Activated CD4-positive, alpha-beta T cell treated with anti-CD3 and anti-CD28 coated beads for 4 hours (primary cell): Measurements from ENCODE around the gene SIGLEC7.
"Not testable (repeated sequence)": the region's sequence is repeated elsewhere in the genome, so short reads cannot be mapped to it uniquely, and the experiment has no call there.

Experiments used
- DNase-seq, 2 donors: peaks; one replicate each; pipeline ENCODE4 v3.0.0-alpha.2; 2020

The SIGLEC7 gene

DNA sequence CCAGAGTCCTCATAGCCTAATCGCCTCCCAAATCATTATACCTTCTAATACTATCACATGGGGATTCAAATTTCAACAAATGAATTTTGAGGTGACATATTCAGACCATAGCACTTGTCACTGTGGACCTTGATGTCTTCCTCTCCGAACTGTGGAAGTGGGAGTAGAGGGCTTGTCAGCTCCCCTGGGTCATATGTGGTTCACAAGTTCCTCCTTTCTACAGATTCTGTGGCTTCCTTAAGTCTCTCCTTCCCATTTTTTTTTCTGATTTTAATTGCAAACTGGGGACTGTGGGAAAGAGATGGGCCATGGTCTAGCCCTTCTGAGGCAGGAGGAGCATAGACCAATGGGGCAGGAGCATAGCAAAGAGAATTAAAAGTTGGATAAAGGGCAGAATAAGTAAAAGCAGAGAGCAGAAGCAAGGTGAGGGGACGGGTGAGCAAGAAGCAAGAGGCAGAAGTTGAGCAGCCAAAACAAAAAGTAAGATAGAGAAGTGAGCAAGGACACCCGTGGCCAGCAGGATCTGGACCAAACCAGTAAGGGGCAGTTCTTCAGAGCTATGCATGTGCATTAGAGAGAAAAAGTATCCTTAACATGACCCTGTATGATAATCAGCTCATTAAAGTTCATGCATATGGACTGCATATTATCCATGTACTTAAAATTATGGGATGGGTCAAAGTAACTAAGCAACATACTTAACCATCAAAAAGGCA is 2.6 kb upstream of the SIGLEC7 start:
- DNase-seq = no peak

DNA sequence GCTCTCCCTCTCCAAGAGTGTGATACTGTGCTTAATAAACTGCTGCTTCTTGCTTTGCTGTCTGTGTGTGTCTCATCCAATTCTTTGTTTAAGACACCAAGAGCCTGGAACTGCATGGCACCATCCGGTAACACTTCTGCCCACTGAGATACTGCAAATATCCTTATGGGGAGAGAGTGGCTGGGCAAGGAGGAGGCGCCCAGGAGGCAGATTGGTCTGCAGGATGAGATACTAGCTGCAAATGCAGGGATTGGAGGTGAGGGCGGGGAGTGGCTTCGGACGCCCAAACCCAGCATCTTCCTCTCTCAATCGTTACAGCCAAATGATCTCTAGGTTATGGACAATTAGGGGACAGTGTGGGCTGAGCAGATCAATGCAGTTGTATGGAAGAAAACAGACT is 1.7 kb upstream of the SIGLEC7 start:
- DNase-seq = no peak

DNA sequence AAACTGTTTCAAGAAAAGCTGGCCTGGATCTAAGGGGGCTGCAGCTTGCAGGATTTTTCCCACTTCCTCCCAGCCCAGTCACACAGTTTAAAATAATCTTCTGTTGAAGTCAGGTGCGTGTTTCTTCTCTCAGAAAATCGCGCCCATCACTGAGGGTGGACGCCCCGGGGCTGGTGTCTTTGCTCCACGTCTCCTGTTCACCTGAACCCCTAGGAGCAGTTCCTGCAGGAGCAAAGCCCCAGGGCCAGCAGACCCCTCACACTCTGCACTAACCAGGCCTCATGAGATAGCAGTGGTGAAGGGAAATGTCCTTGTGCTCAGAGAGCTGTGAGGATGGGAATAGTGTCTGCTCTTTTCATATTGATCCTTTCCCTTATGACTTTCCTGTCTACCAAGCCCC is 920 bp upstream of the SIGLEC7 start:
- DNase-seq = no peak

DNA sequence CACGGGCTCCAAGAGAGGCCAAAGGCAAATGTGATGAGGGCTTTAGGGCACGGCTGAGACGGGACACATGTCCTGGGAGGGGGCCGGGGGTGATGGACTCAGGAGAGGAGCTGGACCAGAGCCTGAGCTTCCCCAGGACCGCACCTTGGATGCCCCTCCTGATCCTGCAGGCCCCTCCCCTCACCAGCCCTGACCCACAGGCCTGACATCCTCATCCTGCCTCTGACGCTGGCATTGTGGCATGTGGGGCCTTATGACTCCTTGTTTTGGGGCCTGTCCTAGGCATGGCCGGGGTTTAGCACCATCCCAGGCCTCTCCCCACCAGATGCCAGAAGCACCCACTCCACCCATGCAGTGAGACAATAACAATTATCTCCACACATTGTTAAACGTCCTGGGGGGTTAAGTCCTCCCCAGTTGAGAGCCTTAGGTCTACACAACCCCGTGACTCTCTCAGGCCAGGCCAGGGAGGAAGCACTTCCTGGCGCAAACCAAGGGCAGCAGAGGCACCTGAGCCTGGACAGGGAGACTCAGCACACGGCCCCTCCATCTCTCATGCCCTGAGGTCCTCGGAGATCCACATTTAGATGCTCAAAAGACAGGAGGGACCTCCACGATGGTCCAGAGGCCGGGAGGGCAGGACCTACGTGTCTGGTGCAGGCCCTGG is 841 bp downstream of the SIGLEC7 start:
- DNase-seq = not testable (repeated sequence)

DNA sequence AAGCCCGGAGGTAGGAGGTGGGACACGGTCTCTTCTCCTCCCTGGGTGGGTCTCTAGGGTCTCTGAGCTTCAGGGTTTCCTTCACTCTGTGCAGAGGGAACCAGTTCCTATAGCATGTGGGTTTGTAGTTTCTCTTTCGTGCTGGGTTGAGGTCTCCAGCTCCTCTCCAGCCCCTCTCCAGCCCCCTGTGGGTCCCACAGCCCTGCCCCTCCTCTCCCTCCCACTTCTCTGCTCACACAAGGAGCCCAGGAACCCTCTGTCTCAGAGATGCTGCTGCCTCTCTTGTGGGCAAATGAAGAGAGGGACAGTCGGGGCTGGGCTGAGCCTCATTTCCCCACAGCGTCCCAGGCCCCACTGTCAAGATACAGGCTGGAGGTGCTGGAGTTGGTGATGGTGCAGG is 1.4 kb downstream of the SIGLEC7 start:
- DNase-seq = no peak

DNA sequence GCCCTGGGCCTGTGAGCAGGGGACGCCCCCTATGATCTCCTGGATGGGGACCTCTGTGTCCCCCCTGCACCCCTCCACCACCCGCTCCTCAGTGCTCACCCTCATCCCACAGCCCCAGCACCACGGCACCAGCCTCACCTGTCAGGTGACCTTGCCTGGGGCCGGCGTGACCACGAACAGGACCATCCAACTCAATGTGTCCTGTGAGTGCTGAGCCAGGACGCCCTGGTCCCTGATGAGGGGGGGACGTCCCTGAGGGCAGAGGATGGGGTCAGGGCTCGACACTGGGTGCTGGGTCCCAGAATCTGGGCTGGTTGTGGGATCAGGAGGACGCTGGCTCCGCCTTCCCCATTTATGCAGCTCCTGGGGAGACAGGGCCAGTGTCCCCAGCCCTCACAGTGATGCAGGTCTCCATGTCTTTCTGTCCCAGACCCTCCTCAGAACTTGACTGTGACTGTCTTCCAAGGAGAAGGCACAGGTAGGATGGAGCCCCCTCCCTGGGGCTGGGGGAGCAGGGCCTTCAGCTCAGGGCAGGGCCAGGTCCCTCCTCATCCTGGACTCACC is 2.5 kb downstream of the SIGLEC7 start:
- no peak for DNase-seq

DNA sequence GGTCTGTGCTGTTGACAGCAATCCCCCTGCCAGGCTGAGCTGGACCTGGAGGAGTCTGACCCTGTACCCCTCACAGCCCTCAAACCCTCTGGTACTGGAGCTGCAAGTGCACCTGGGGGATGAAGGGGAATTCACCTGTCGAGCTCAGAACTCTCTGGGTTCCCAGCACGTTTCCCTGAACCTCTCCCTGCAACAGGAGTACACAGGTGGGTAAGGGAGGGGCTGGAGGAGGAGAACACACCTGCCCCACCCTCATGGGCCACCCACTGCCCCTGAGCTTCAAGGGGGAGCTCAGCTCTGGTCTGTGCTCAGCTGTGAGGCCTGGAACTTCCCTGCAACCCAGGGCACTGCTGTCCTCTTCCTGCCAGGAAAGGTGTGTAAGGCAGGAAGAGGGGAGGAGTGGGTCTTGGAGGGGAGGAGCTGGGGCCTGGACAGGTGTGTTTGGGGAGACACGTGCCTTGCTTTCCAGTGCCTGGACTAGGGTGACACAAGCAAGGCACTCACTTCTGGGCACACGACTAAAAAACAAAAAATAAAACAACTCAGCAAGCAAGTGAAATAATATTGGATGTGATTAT is 3.9 kb downstream of the SIGLEC7 start:
- no peak for DNase-seq

DNA sequence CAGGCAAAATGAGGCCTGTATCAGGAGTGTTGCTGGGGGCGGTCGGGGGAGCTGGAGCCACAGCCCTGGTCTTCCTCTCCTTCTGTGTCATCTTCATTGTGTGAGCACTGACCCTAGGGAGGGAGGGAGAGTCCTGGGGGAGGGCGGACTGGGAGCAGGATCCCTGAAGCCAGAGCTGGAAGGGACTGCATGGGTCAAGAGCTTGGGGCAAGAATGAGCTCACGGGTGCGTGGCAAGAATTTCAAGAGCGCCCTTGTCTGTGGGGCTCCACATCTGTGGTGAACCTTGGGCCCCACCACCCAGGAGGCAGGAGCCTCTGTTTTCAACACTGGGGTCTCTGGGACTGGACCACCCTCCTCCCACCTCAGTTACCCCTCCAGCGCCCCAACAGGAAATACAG is 4.7 kb downstream of the SIGLEC7 start:
- no peak for DNase-seq

DNA sequence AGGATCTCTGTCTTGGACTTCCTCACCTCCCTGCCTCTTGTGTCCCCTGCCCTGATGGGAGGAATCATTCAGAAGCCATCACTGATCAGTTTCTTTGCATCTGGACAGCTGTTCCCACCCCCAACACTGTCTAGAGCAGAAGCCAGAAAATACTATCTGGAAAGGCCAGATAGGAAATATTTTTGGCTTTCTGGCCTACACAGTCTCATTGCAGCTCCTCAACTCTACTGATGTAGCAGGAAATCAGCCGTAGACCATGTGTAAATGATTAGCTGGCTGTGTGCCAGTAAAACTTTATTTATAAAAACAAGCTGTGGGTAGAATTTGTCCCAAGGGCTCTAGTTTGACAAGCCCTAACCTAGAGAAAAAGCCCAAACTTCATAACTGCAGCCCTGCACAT is 5.6 kb downstream of the SIGLEC7 start:
- DNase-seq = no peak

DNA sequence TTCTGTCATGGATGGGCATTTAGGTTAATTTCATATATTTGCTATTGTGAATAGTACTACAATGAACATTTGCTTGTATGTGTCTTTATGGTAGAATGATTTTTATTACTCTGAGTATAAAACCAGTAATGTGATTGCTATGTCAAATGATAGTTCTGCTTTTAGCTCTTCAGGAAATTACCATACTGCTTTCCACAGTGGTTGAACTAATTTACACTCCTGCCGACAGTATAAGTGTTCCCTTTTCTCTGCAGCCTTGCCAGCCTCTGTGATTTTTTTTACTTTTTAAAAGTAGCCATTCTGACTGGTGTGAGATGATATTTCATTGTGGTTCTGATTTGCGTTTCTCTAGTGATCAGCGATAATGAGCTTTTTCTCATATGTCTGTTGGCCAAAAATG is 6.5 kb downstream of the SIGLEC7 start:
- DNase-seq = no peak

DNA sequence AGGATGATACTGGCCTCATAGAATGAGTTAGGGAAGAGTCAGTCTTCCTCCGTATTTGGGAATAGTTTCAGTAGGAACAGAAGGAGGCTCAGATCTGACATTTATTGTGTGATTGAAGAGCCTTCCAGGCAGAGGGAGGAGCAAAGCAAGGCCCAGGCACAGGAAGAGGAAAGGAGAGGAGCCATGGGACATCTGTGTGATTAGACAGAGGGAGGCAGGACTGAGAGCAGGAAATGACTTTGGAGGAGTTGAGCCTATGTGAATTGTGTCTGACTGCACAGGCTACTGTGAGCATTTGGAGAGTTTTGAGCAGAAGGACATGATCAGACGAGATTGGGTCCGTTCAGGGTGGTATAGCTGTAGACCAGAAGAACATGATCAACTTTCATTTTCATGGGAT is 8.5 kb downstream of the SIGLEC7 start:
- DNase-seq = no peak

DNA sequence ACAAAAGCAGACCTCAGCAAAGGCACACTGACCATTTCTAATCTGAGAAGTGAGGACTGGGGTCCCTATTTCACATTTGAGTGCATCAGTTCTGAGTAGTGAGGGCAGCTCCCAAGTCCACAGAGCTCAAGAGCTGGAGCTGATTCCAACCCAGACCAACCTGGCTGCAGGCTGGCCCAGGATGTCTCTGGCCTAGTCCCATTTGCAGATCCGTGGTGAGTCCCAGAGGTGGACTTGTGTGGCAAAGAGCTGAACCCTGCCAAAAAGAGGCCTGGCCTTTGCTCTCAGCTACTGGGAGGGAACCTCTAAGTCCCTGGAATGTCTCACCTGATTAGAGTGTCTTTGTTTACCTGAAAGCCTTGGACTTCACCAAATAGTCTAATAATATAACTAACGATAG is 14.6 kb downstream of the SIGLEC7 start:
- no peak for DNase-seq

DNA sequence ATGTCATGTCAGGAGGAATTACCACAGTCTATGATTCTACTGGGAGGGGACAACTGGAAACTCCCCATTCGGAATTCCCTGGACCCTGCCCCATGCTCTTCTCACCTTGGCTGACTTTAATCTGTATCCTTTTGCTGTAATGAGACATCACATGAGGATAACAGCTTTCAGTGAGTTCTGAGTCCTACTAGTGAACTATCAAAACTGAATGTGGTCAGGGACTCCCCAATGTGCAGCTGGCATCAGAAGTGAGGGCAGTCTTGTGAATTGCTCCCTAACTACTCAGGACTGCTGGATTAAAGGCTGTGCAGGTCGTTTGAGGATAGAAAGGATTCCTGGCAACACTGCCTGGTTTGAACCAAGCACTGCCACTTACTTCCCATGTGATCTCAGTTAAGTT is 15.2 kb downstream of the SIGLEC7 start:
- DNase-seq = no peak

DNA sequence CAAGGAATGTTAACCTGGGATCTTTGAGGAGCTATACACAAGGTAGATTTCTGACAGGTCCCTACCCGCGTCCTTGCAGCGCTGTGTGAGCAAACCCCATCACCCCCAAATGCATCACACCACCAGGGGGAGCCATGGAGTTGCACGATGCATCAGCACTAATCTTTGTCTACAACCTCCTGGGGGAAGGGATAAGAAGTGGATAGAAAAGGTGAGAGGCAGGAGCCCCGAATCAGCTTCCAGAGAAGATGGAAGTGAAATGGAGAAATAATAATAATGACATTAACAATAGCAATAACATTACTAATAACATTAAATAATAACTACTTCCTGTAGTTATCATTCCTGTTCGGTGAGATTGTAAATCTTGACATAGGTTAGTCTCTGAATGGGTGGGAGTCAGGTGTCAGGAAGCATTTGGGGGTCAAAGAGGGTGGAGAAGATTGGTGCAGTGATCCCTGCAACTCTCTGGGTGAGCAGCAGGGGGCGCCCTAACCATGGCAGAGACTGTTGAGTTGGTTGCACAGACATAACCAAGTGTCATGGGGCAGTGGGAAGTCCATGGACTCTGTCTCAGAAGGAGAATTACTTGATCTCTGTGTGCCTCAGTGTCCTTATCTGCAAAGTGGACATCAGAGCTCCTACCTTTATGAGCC is 16.5 kb downstream of the SIGLEC7 start:
- DNase-seq = peak; percentile 67 to 77

DNA sequence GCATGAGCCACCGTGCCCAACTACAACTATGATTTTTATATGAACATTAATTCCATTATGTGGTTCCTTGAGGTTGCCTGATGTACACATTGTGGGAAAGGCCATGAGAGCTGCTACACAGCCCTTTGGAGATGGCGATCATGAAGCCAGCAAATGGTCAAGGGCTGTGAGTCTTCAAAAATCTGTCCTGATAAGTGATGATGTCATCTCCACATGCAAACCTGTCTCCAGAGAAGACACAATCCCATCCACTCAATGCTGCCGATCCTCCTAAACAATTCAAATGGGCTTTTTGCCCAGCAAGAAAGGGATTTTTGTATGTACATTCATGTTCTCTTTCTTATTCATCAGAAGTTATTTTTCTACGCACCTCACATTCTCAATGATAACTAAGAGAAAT is 17.6 kb downstream of the SIGLEC7 start:
- no peak for DNase-seq

DNA sequence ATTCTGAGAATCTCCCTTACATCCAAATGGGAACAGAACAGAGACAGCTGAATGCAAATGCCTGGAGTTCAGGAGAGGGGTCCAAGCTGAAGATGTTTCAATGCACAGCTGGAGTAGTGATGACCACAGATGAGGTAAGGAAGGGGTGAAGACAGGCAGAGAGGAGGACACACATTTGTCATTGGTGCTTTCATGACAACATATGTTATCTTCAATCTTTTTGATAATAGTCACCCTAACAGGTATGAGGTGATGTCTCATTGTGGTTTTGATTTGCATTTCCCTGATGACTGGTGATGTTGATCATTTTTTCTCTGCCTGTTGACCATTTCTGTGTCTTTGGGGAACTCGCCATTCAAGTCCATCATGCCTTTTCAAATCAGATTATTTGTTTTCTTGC is 19.2 kb downstream of the SIGLEC7 start:
- no peak for DNase-seq

DNA sequence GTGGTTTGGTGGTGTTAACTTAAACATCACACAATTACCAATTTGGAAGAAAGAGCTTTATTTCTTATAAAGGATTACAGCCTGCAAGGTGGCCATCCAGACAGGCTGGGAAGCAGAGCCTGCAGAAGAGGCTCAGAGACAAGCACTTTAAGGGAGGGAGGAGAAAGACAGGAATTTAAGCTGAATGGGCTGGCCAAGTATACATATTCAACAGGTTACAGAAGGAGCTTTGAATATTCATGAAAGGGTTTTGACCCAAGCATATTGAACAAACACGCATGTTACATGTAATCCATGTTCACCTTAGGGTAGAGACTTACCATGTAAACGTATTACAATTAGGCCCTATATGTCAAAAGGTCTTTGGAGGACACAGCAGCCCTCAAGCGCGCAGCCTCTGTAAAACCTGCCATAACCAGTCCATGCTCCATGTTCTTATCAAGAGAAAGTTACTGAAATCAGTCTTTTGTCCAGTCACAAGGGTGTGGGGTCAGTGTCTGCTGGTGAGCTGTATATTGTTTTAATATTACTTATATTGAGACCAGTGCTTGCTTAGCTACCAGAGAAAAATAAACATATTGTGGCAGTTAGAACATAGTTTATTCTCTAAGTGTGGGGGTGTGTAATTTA is 19.9 kb downstream of the SIGLEC7 start:
- DNase-seq = no peak

DNA sequence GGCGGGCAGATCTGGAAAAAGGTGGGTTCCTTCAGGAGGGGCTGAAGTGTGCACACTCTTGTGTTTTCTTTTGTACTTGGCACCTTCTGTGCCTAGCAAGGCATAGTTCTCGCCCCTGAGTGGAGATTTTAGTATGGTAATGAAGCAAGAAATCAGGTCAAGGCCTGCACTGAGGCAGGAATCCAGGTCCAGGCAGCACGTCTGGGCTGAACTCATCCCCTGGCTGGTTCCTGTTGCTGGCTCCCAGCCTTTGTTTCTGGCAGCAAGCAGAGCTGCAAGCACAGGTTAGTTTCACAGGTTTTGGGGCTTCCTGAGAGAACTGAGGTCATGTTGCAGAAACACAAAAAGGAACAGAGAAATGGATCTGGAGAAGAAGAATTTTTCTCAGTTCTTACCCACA is 21.2 kb downstream of the SIGLEC7 start:
- DNase-seq = no peak

DNA sequence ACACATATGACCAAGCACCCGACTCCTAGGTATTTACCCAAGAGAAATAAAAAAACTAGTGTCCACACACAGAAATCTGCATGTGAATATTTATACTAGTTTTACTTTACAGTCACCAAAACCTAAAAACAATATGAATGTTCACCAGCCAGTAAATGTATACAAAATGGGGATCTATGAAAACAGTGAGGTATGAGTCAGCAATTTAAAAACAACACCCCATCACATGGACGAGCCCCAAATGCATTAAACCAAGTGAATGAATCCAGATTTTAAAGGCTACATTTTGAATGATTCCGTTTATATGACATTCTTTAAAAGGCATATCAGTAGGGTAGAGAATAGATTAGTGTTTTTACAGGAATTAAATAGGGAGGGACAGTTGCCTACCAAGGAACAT is 22.1 kb downstream of the SIGLEC7 start:
- no peak for DNase-seq

DNA sequence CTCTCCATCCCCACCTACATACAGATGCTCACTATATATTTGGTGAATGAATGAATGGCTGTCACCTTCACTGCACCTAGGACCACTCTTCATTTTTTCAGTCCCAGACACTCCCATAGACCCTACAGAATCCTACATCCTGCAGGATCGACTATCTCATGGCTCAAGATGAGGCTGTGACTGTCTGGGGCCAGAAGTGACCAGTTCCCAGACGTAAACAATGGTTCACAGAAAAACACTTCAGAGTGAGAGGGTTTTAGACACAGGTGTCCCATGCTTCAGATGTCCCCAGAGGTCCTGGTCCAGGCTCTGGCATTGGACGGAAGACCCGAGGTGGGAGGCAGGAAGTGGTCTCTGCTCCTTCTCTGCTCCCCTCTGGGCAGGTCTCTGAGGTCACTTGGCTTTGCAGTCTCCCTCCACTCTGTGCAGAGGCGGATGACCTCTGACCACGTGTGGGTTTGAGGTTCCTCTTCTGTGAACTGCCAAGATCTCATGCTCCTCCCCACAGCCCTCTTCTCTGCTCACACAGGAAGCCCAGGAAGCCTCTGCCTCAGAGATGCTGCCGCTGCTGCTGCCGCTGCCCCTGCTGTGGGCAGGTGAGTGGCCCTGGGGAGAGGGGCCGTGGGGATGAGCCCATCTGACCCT is 24.9 kb downstream of the SIGLEC7 start:
- DNase-seq = no peak

DNA sequence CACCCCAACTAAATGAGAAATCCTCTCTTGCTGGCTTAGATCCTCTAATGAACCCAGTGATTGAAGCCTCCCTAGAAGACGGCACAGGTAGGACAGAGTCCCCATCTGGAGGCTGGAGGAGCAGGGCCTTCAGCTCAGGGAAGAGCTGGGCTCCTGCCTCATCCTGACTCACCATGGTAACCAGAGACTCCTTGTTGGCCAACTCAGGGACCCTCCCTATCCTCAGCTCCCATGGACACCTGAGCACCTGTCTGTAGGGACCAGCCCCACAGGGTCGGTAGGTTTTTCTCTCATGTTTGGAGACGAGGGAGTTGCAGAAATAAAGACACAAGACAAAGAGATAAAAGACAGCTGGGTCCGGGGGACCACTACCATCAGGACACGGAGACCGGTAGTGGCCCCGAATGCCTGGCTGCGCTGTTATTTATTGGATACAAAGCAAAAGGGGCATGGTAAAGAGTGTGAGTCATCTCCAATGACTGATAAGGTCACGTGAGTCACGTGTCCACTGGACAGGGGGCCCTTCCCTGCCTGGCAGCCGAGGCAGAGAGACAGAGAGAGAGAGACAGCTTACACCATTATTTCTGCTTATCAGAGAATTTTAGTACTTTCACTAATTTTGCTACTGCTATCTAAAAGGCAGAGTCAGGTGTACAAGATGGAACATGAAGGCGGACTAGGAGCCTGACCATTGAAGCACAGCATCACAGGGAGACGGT is 26.6 kb downstream of the SIGLEC7 start:
- DNase-seq = no peak
